Mononuclear cell (primary cell): ENCODE results near the gene CASP10. TPM values are rescaled to one million over a fixed set of nuclear protein-coding genes. Genes with fewer than 3 reads are reported as not detected.
"Not testable (repeated sequence)": the region's sequence is repeated elsewhere in the genome, so short reads cannot be mapped to it uniquely, and the experiment has no call there.

Experiments used
- H3K27me3 ChIP-seq: 2 replicates; pipeline ENCODE4 v1.6.0; 2011; ENCODE audit warnings: low read length, control low read depth; ENCODE audit not compliant: insufficient read depth
- H3K4me1 ChIP-seq: 2 replicates; pipeline ENCODE4 v1.5.1; 2011; ENCODE audit warnings: mild to moderate bottlenecking, low read length, control low read depth; ENCODE audit not compliant: insufficient read depth
- H3K4me3 ChIP-seq: 2 replicates; pipeline ENCODE4 v1.5.1; 2011; ENCODE audit warnings: mild to moderate bottlenecking, low read length, moderate library complexity
- H3K9me3 ChIP-seq: 2 replicates; pipeline ENCODE4 v1.5.1; 2011; ENCODE audit warnings: low read depth, mild to moderate bottlenecking, control low read depth, low read length
- total RNA-seq: library from RNA; depleted of rRNA; stranded (reverse); fragments of >200 nt; gene quantifications from one replicate; pipeline ENCODE4 v1.2.3, GENCODE V29; 2012

Gene CASP10
- total RNA-seq, result 29.7 TPM

GRCh38 chr2:201182650-201183364 lies at the start of gene CASP10:
CASP10 (plus strand) TSS chr2:201183141; CDS start chr2:201185778, 2,637 bp downstream.
- Histone ChIP-seq H3K9me3 (no peaks in the 10 kb centered on the region), H3K4me3 (peak within 1 kb of the TSS; percentile 56), H3K27me3 (no peaks in the 10 kb centered on the region), H3K4me1 (peaks cover 44% of the 10 kb centered on the region)

- H3K9me3 ChIP-seq, result no peaks in the 10 kb centered on the region
- H3K4me3 ChIP-seq, result no peak overlapping the region
These were observed 47.6 kb upstream of the CASP10 start for GRCh38 chr2:201135386-201135785.

GRCh38 chr2:201136889-201137321 lies 46.0 kb upstream of the CASP10 start:
- no peaks in the 10 kb centered on the region for H3K27me3 ChIP-seq
- no peaks in the 10 kb centered on the region for H3K9me3 ChIP-seq
- peaks cover 16% of the 10 kb centered on the region for H3K4me1 ChIP-seq
- H3K4me3 ChIP-seq, result no peak overlapping the region

More at GRCh38 chr2:201135386-201135785, 47.6 kb upstream of the CASP10 start:
- Histone ChIP-seq H3K4me1 (peaks cover 31% of the 10 kb centered on the region), H3K27me3 (no peaks in the 10 kb centered on the region)

GRCh38 chr2:201137505-201138400 lies 45.2 kb upstream of the CASP10 start:
- Histone ChIP-seq H3K4me1 (peaks cover 7% of the 10 kb centered on the region), H3K4me3 (no peak overlapping the region), H3K27me3 (no peaks in the 10 kb centered on the region), H3K9me3 (no peaks in the 10 kb centered on the region)

- H3K27me3 ChIP-seq, result no peaks in the 10 kb centered on the region
- no peaks in the 10 kb centered on the region for H3K4me1 ChIP-seq
- no peaks in the 10 kb centered on the region for H3K9me3 ChIP-seq
- no peak overlapping the region for H3K4me3 ChIP-seq
These were observed 44.5 kb upstream of the CASP10 start for GRCh38 chr2:201138401-201138970.

GRCh38 chr2:201138986-201139781 lies 43.8 kb upstream of the CASP10 start:
- H3K4me3 ChIP-seq, H3K27me3 ChIP-seq, H3K4me1 ChIP-seq, H3K9me3 ChIP-seq: not testable (repeated sequence)

- Histone ChIP-seq H3K4me3 (no peak overlapping the region), H3K27me3 (no peaks in the 10 kb centered on the region), H3K9me3 (no peaks in the 10 kb centered on the region), H3K4me1 (no peaks in the 10 kb centered on the region)
These were observed 42.9 kb upstream of the CASP10 start for GRCh38 chr2:201139836-201140604.

- no peaks in the 10 kb centered on the region for H3K9me3 ChIP-seq
- no peaks in the 10 kb centered on the region for H3K27me3 ChIP-seq
- H3K4me1 ChIP-seq, result peaks cover under 1% of the 10 kb centered on the region
- no peak overlapping the region for H3K4me3 ChIP-seq
These were observed 38.6 kb upstream of the CASP10 start for GRCh38 chr2:201144101-201145051.

GRCh38 chr2:201148434-201148990 lies 34.4 kb upstream of the CASP10 start:
- H3K4me1 ChIP-seq, result peaks cover 39% of the 10 kb centered on the region
- H3K9me3 ChIP-seq, result no peaks in the 10 kb centered on the region
- no peaks in the 10 kb centered on the region for H3K27me3 ChIP-seq
- H3K4me3 ChIP-seq, result no peak overlapping the region

- H3K27me3 ChIP-seq, result no peaks in the 10 kb centered on the region
- no peaks in the 10 kb centered on the region for H3K9me3 ChIP-seq
- H3K4me1 ChIP-seq, result peaks cover 46% of the 10 kb centered on the region
- H3K4me3 ChIP-seq, result no peak overlapping the region
These were observed 33.7 kb upstream of the CASP10 start for GRCh38 chr2:201149064-201149820.

GRCh38 chr2:201149821-201150165 lies 33.1 kb upstream of the CASP10 start:
- not testable (repeated sequence) for H3K4me3 ChIP-seq, H3K27me3 ChIP-seq, H3K9me3 ChIP-seq
- H3K4me1 ChIP-seq, result peaks cover 52% of the 10 kb centered on the region

GRCh38 chr2:201150454-201151020 lies 32.4 kb upstream of the CASP10 start:
- no peaks in the 10 kb centered on the region for H3K27me3 ChIP-seq
- peaks cover 59% of the 10 kb centered on the region for H3K4me1 ChIP-seq
- H3K9me3 ChIP-seq, result no peaks in the 10 kb centered on the region
- H3K4me3 ChIP-seq, result no peak overlapping the region
